Neural cell (in vitro differentiated cells): ENCODE data around the gene NFASC. TPM values are rescaled to one million over a fixed set of nuclear protein-coding genes. Genes with fewer than 3 reads are reported as not detected.

Source experiments
- H2AFZ ChIP-seq: fragments of 200-600, 300-800 bp; sonication (generic), shearing (Covaris generic); 2 replicates; pipeline ENCODE4 v1.6.0; 2014; ENCODE audit warnings: low read depth, mild to moderate bottlenecking, antibody characterized with exemption, low read length, moderate library complexity
- H3F3A ChIP-seq: fragments of 200-600 bp; shearing (Covaris generic); 2 replicates; pipeline ENCODE4 v1.6.1; 2016; ENCODE audit warnings: mild to moderate bottlenecking, moderate library complexity, mixed read lengths, antibody characterized with exemption, low read length; ENCODE audit not compliant: insufficient read depth, poor library complexity, severe bottlenecking
- H3K27ac ChIP-seq: fragments of 200-600, 300-800 bp; sonication (generic), shearing (Covaris generic); 2 replicates; pipeline ENCODE4 v1.5.1; 2014; ENCODE audit warnings: mild to moderate bottlenecking, low read length, moderate library complexity
- H3K27me3 ChIP-seq: fragments of 300-800, 200-600 bp; sonication (generic), shearing (Covaris generic); 2 replicates; pipeline ENCODE4 v1.6.0; 2014; ENCODE audit warnings: mild to moderate bottlenecking, low read depth, low read length, moderate library complexity; ENCODE audit not compliant: insufficient read depth
- H3K36me3 ChIP-seq: fragments of 300-800, 200-600 bp; sonication (generic), shearing (Covaris generic); 2 replicates; pipeline ENCODE4 v1.5.1; 2014; ENCODE audit warnings: mild to moderate bottlenecking, antibody characterized with exemption, low read length, moderate library complexity; ENCODE audit not compliant: insufficient read depth
- H3K4me2 ChIP-seq: fragments of 300-800, 200-600 bp; sonication (generic), shearing (Covaris generic); 2 replicates; pipeline ENCODE4 v1.6.0; 2014; ENCODE audit warnings: mild to moderate bottlenecking, low read length
- H3K4me3 ChIP-seq: fragments of 300-800, 200-600 bp; sonication (generic), shearing (Covaris generic); 2 replicates; pipeline ENCODE4 v1.5.1; 2014; ENCODE audit warnings: mild to moderate bottlenecking, low read length, moderate library complexity
- H3K79me2 ChIP-seq: fragments of 200-600 bp; shearing (Covaris generic); replicated peaks from 2 replicates; pipeline ENCODE4 v1.6.0; 2014; ENCODE audit warnings: mild to moderate bottlenecking, low read length, moderate library complexity; ENCODE audit not compliant: insufficient read depth
- H3K9ac ChIP-seq: fragments of 300-800, 200-600 bp; sonication (generic), shearing (Covaris generic); 2 replicates; pipeline ENCODE4 v1.6.1; 2016; ENCODE audit warnings: mild to moderate bottlenecking, low read length, mixed read lengths
- H3K9me2 ChIP-seq: fragments of 200-600 bp; shearing (Covaris generic); 2 replicates; pipeline ENCODE4 v1.6.1; 2016; ENCODE audit warnings: mild to moderate bottlenecking, low read length, mixed read lengths; ENCODE audit not compliant: insufficient read depth
- H3K9me3 ChIP-seq: fragments of 200-600, 300-800 bp; sonication (generic), shearing (Covaris generic); 2 replicates; pipeline ENCODE4 v1.6.1; 2016; ENCODE audit warnings: mild to moderate bottlenecking, mixed run types, low read length, moderate library complexity, mixed read lengths
- H4K20me1 ChIP-seq: fragments of 200-600 bp; shearing (Covaris generic); 2 replicates; pipeline ENCODE4 v1.6.1; 2016; ENCODE audit warnings: mild to moderate bottlenecking, mixed run types; ENCODE audit not compliant: insufficient read depth
- CTCF ChIP-seq: fragments of 450-650 bp; IDR thresholded peaks from 2 replicates; pipeline ENCODE4 v1.5.1; 2014; ENCODE audit warnings: antibody characterized with exemption, mild to moderate bottlenecking, moderate library complexity; ENCODE audit not compliant: poor library complexity, severe bottlenecking
- EP300 ChIP-seq: fragments of 450-650 bp; conservative IDR thresholded peaks from 2 replicates; pipeline ENCODE4 v1.6.1; 2014; ENCODE audit warnings: antibody characterized with exemption, mild to moderate bottlenecking, moderate library complexity; ENCODE audit not compliant: poor library complexity, severe bottlenecking
- EZH2 ChIP-seq: fragments of 200-600, 300-800 bp; shearing (Covaris generic), sonication (generic); IDR thresholded peaks from 2 replicates; pipeline ENCODE4 v1.6.1; 2014; ENCODE audit warnings: antibody characterized with exemption, low read length, borderline replicate concordance, mild to moderate bottlenecking; ENCODE audit not compliant: insufficient read depth, poor library complexity, severe bottlenecking
- MXI1 ChIP-seq: fragments of 450-650 bp; conservative IDR thresholded peaks from 2 replicates; pipeline ENCODE4 v1.6.1; 2014; ENCODE audit warnings: antibody characterized with exemption, mild to moderate bottlenecking; ENCODE audit not compliant: poor library complexity, severe bottlenecking
- POLR2AphosphoS5 ChIP-seq: IDR thresholded peaks from 2 replicates; pipeline ENCODE4 v1.6.1; 2012
- RAD21 ChIP-seq: fragments of 450-650 bp; conservative IDR thresholded peaks from 2 replicates; pipeline ENCODE4 v1.6.1; 2014; ENCODE audit warnings: antibody characterized with exemption, mild to moderate bottlenecking, moderate library complexity
- REST ChIP-seq: IDR thresholded peaks from 2 replicates; pipeline ENCODE4 v1.6.1; 2012; ENCODE audit warnings: borderline replicate concordance
- SMC3 ChIP-seq: fragments of 450-650 bp; conservative IDR thresholded peaks from 2 replicates; pipeline ENCODE4 v1.6.1; 2014; ENCODE audit warnings: antibody characterized with exemption, mild to moderate bottlenecking, moderate library complexity; ENCODE audit not compliant: poor library complexity
- TAF1 ChIP-seq: IDR thresholded peaks from 2 replicates; pipeline ENCODE4 v1.6.1; 2012; ENCODE audit warnings: low read depth
- polyA plus RNA-seq: library from polyadenylated mRNA; depleted of rRNA; stranded (reverse); fragments of >200 nt; gene quantifications from 2 replicates; pipeline ENCODE4 v1.2.3, GENCODE V29; 2014

NFASC gene
- polyA plus RNA-seq, 1 donor from 2014 or later: 23.9 TPM

- Histone ChIP-seq H3F3A (no peaks in the 10 kb centered on the region), H3K4me2 (no peak overlapping the region), H3K79me2 (peaks cover 5% of the 10 kb centered on the region), H3K27ac (no peak overlapping the region), H3K9me3 (no peaks in the 10 kb centered on the region), H4K20me1 (no peaks in the 10 kb centered on the region), H3K9ac (no peak overlapping the region), H3K36me3 (no peaks in the 10 kb centered on the region), H3K27me3 (no peaks in the 10 kb centered on the region), H3K9me2 (no peaks in the 10 kb centered on the region), H3K4me3 (no peak overlapping the region), H2AFZ (no peak overlapping the region)
- TF ChIP-seq MXI1 (no peak), EP300 (no peak), EZH2 (no peak), REST (no peak), RAD21 (no peak), TAF1 (no peak)
These were observed 33.7 kb downstream of the NFASC start for GRCh38 chr1:204904228-204904810.

- Histone ChIP-seq H3K36me3 (no peaks in the 10 kb centered on the region), H3K27me3 (no peaks in the 10 kb centered on the region), H3K9ac (no peak overlapping the region), H3K9me3 (no peaks in the 10 kb centered on the region), H3K9me2 (no peaks in the 10 kb centered on the region), H3K4me2 (no peak overlapping the region), H3K4me3 (no peak overlapping the region), H3F3A (no peaks in the 10 kb centered on the region), H3K27ac (no peak overlapping the region), H2AFZ (no peak overlapping the region), H4K20me1 (no peaks in the 10 kb centered on the region), H3K79me2 (peaks cover 17% of the 10 kb centered on the region)
- TF ChIP-seq RAD21 (no peak), CTCF (no peak), EP300 (no peak), TAF1 (no peak), MXI1 (no peak), EZH2 (no peak), REST (no peak), SMC3 (no peak), POLR2AphosphoS5 (no peak)
These were observed 38.4 kb downstream of the NFASC start for GRCh38 chr1:204909109-204909508.
